Measurements from ENCODE around the gene JAZF1. TPM values are rescaled to one million over a fixed set of nuclear protein-coding genes. Genes with fewer than 3 reads are reported as not detected.

JAZF1 gene
- total and polyA plus RNA-seq, 10 of the 15 experiments (the other 5 are each of a cell fraction or from before 2014, with no cell fraction given) = 0.04 to 0.82 (median 0.15) TPM; not detected in 3

- Histone ChIP-seq H3K4me1 (ENCODE audit: control insufficient read depth, insufficient read depth, low read length) (no peaks in the 10 kb centered on the region), H3K79me2 (ENCODE audit: control insufficient read depth, insufficient read depth, low read length) (no peaks in the 10 kb centered on the region), H3K9me3 (replicated peaks; ENCODE audit: control insufficient read depth, insufficient read depth, low read length) (no peaks in the 10 kb centered on the region), H3K36me3 (ENCODE audit: control insufficient read depth in 2 of 2, insufficient read depth in 2 of 2, low read length in 1 of 2) (no peaks in the 10 kb centered on the region), H4K20me1 (ENCODE audit: control insufficient read depth, insufficient read depth) (no peaks in the 10 kb centered on the region), H3K27ac (ENCODE audit: control insufficient read depth, insufficient read depth) (no peak overlapping the region), H3K4me3 (no peak overlapping the region), H3K9ac (ENCODE audit: control insufficient read depth, insufficient read depth, low read length) (no peak overlapping the region), H2AFZ (ENCODE audit: control insufficient read depth, low read depth, low read length) (no peak overlapping the region), H3K4me2 (ENCODE audit: control insufficient read depth, insufficient read depth) (no peak overlapping the region), H3K27me3 (replicated peaks in 1 of 2; ENCODE audit: control insufficient read depth in 2 of 2, insufficient read depth in 2 of 2, low read length in 1 of 2) (no peaks in the 10 kb centered on the region; a peak in 1 of 4 replicates)
- DNase-seq (ENCODE audit: low read depth, low spot score) (peak; percentile 12), FAIRE-seq (peak; percentile 99), ATAC-seq (peak; percentile 67)
- intact Hi-C loops (cut with micrococcal nuclease; ENCODE audit: unreplicated experiment) (loop anchor here (1.0 to 5.0 kb wide), 2 partner anchors 34 to 899 kb away; no protein-coding TSS in a partner anchor), in situ Hi-C loops (cut with MboI) (no loop called here)
- RAD21 ChIA-PET (ENCODE audit: unreplicated experiment) = interaction anchor here (1.0 to 3.1 kb wide), 5 partner anchors 8 to 901 kb away, joined by 3 to 17 read pairs (median 4); no protein-coding TSS in a partner anchor
- 2% methylated on average over 3 of the region's 3 CpGs for WGBS (ENCODE audit: insufficient coverage, insufficient replicate concordance, low lambda C conversion rate, missing lambda C conversion rate)
- POLR2A ChIA-PET = interaction anchor here (0.5 to 0.6 kb wide), 2 partner anchors 149 to 893 kb away, joined by 3 to 4 read pairs; no protein-coding TSS in a partner anchor
- CTCF ChIA-PET = interaction anchor here (0.6 to 8.5 kb wide), 27 partner anchors 9 to 1266 kb away, joined by 3 to 126 read pairs (median 4); no protein-coding TSS in a partner anchor
- SMC1A ChIA-PET (ENCODE audit: uncharacterized antibody, unreplicated experiment) = interaction anchor here (0.6 to 3.4 kb wide), 12 partner anchors 9 to 1195 kb away, joined by 3 to 25 read pairs (median 4); no protein-coding TSS in a partner anchor
- no TSS peak for BruUV-seq (replicated peaks)
- TF ChIP-seq IRF4 (IDR thresholded peaks at IDR 0.05; ENCODE audit: low read depth, low read length) (0 out of 2 replicates have a peak, but pooled peaks have one; percentile 23), RCOR1 (conservative IDR thresholded peaks at IDR 0.05; ENCODE audit: low read depth, low read length) (no peak), YY1 (IDR thresholded peaks at IDR 0.05; ENCODE audit: low read depth, low read length) (peak; percentile 84), RUNX3 (IDR thresholded peaks at IDR 0.05; ENCODE audit: low read length) (peak; percentile 74), RAD21 (IDR thresholded peaks at IDR 0.05; ENCODE audit: insufficient read depth, low read depth, low read length) (peak; percentile 74), SMC3 (IDR thresholded peaks at IDR 0.05; ENCODE audit: borderline replicate concordance, low read length) (peak; percentile 47; the same call in 1 of the 2 replicates), HCFC1 (IDR thresholded peaks at IDR 0.05; ENCODE audit: low read length) (no peak)
- TF ChIP-seq, protein P1, sequence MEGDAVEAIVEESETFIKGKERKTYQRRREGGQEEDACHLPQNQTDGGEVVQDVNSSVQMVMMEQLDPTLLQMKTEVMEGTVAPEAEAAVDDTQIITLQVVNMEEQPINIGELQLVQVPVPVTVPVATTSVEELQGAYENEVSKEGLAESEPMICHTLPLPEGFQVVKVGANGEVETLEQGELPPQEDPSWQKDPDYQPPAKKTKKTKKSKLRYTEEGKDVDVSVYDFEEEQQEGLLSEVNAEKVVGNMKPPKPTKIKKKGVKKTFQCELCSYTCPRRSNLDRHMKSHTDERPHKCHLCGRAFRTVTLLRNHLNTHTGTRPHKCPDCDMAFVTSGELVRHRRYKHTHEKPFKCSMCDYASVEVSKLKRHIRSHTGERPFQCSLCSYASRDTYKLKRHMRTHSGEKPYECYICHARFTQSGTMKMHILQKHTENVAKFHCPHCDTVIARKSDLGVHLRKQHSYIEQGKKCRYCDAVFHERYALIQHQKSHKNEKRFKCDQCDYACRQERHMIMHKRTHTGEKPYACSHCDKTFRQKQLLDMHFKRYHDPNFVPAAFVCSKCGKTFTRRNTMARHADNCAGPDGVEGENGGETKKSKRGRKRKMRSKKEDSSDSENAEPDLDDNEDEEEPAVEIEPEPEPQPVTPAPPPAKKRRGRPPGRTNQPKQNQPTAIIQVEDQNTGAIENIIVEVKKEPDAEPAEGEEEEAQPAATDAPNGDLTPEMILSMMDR (IDR thresholded peaks at IDR 0.05 in 2 of 3, conservative IDR thresholded peaks at IDR 0.05 in 1 of 3; ENCODE audit: control insufficient read depth in 2 of 3, extremely low read depth in 1 of 3, insufficient read depth in 1 of 3, low read depth in 3 of 3, low read length in 3 of 3) = peak; percentile 73 to 78 (median 74)
Observed at GRCh38 chr7:28096713-28097112, 83.9 kb downstream of the JAZF1 start.
